ENCODE results near the gene NIT1. TPM values are rescaled to one million over a fixed set of nuclear protein-coding genes. Genes with fewer than 3 reads are reported as not detected.

NIT1 gene
- total RNA-seq, 3 donors from 2014 or later: 36.3 to 44.5 (median 37.0) TPM

DNA sequence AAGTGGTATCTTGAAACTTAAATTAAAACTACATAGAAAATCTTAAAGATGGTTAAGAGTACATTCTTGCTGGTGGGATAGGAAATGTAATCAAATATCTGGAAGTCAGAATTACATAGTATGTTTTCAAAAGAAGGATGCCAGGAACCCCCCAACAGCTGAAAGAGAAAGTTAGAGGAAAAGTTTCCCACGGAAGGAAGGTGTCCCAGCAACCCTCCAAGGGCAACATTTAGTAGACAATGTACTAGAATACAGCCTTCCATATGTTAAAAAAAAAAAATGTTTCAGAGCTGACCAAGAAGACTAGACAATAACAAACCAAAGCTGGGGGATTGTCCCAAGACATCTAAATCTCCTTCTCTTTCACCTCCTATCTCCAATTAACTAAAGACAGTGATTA lies 12.4 kb downstream of the NIT1 start:
- Histone ChIP-seq H3K27me3 (no peaks in the 10 kb centered on the region), H3K4me3 (peak overlapping the region in 1 of 3 donors; percentile 4), H3K27ac (no peak overlapping the region)

DNA sequence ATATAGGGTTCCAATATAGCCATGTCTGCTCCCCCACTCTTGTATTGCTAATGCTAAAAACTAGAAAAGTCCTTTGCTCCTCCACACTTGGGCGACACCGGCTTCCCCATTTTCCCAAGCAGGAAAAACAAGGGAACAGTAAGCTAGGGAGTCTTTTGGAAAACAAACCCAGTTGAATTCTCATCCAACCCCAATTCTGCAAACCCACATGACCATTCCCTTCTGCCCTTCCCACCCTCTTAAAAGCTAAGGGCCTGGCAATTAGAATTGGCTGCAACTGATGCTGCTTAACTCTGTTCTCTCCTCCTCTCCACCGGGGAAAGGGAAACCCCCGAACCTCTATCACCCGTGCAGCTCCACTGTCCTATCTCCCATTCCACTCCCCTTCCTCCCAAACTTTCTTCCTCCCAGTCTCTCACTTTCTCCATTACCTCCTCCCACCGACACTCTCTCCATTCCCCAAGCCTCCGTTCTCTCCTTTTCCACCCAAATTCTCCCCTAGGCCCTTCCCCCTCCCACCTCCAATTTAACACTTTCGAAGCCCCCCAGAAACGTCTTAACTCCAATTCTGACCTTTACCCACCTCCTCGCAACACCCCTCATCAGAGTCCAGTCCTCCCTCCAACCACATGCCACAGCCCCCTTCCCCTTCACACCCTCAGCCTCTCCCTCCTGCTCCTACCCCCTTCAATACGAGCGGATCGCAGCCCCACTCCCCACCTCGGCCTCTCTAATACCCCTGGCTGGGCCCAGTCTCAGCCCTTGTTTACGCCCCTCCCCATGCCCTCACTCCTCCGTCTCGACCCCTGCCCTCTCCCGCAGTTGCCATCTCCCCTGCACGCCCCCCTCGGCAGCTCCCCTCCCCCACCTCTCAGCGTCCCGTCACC lies 13.9 kb downstream of the NIT1 start:
- Histone ChIP-seq H3K27ac (peak overlapping the region; percentile 96), H3K36me3 (no peaks in the 10 kb centered on the region), H3K27me3 (no peaks in the 10 kb centered on the region), H3K4me1 (peaks cover 0 to 15% of the 10 kb centered on the region in 2 donors), H3K9me3 (no peaks in the 10 kb centered on the region), H3K4me3 (peak overlapping the region; percentile 82 to 84 (median 84))
- no peak for DNase-seq (ENCODE audit: low spot score in 2 of 2)
- no peak for TF ChIP-seq POLR2AphosphoS5 (IDR thresholded peaks at IDR 0.05)
- TF ChIP-seq POLR2A (IDR thresholded peaks at IDR 0.05): no peak
- TF ChIP-seq, protein P1, sequence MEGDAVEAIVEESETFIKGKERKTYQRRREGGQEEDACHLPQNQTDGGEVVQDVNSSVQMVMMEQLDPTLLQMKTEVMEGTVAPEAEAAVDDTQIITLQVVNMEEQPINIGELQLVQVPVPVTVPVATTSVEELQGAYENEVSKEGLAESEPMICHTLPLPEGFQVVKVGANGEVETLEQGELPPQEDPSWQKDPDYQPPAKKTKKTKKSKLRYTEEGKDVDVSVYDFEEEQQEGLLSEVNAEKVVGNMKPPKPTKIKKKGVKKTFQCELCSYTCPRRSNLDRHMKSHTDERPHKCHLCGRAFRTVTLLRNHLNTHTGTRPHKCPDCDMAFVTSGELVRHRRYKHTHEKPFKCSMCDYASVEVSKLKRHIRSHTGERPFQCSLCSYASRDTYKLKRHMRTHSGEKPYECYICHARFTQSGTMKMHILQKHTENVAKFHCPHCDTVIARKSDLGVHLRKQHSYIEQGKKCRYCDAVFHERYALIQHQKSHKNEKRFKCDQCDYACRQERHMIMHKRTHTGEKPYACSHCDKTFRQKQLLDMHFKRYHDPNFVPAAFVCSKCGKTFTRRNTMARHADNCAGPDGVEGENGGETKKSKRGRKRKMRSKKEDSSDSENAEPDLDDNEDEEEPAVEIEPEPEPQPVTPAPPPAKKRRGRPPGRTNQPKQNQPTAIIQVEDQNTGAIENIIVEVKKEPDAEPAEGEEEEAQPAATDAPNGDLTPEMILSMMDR (IDR thresholded peaks at IDR 0.05): no peak
- intact Hi-C loops (cut with DNase I; ENCODE audit: low total_unique reads): no loop called here

More for the DNA sequence above, 12.4 kb downstream of the NIT1 start:
- Histone ChIP-seq H3K36me3 (no peaks in the 10 kb centered on the region), H3K4me1 (peaks cover 0 to 15% of the 10 kb centered on the region in 2 donors), H3K9me3 (no peaks in the 10 kb centered on the region)
- intact Hi-C loops (cut with DNase I; ENCODE audit: low total_unique reads): no loop called here
- TF ChIP-seq POLR2A (IDR thresholded peaks at IDR 0.05) (no peak), POLR2AphosphoS5 (IDR thresholded peaks at IDR 0.05) (no peak)
- TF ChIP-seq, protein P1 (IDR thresholded peaks at IDR 0.05): no peak
- DNase-seq (ENCODE audit: low spot score in 2 of 2): no peak

DNA sequence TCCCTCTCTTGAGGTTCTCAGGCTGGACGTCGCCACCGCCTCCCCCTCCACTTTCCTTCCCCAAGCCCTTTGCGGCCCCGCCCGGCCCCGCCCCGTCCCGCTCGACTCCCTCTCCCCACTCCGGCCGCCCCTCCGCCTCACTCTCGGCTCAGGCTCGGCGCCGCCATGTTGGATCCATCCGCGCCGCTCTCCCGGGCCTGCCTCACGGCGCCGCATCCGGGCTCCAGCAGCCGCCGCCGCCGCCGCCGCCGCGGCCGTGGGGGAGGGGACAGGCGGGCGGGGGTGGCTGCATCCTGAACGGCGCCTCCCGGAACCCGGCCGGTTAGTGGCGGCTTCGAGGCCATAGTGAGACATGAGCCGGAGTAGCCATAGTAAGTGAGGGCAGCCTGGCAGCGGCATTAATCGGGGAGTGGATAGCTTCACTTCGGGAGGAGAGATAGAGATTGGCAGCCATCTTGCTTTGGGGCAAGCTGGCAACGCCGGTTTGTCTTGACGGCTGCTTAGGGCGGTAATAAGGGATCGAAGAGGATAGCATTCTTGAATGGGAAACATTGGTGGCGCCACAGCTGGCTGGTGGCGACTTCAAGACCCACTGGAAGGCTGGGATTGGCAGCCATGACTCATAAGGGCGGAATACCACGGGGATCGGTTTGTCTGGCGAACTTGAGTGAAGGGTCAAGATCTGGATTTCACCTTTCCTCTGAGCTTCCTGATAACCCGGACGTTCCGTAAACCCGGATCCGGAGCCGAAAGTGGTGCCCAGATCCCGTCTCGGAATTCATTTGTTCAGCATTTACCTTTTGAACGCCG lies 14.7 kb downstream of the NIT1 start, which contains the start of gene DEDD:
TSS of gene DEDD (minus strand) at position 258 of the 810 bp plus-strand sequence. CDS start 8,205 bp downstream, outside the sequence.
- Histone ChIP-seq H3K27me3 (no peaks in the 10 kb centered on the region), H3K4me1 (peaks cover 0 to 15% of the 10 kb centered on the region in 2 donors), H3K27ac (peak within 1 kb of the TSS; percentile 96), H3K4me3 (peak within 1 kb of the TSS; percentile 82 to 84 (median 84)), H3K9me3 (no peaks in the 10 kb centered on the region), H3K36me3 (no peaks in the 10 kb centered on the region)
- peak; percentile 92 to 96 for DNase-seq (ENCODE audit: low spot score in 2 of 2)
- intact Hi-C loops (cut with DNase I; ENCODE audit: low total_unique reads): no loop called here
- TF ChIP-seq, protein P1 (IDR thresholded peaks at IDR 0.05): no peak
- TF ChIP-seq POLR2AphosphoS5 (IDR thresholded peaks at IDR 0.05) (peak; percentile 76 to 88 (median 88)), POLR2A (IDR thresholded peaks at IDR 0.05) (peak; percentile 20)

DNA sequence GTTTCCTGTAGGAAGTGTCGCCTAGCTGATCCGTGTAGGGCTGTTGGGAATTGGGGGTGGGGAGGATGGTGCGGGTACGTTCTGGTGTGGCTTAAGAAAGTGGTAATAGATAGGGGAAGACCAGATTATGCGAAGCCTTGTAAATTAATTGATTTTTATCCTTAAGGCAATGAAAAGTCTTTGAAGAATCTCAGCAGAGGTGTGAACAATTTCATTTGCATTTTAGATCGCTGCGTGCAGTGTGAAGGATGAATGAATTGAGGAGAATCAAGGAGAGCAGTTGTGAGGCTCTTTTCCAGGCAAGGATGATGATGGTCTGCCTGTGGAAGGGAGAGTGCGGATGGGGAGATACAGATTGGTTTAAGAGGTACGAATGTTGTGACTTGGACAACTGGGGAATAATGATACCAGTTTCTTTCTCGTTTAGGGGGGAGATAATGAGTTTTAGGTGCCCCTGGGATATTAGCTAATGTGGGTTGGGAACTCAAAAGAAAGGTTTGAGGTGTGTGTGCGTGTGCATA lies 15.4 kb downstream of the NIT1 start:
- peak overlapping the region; percentile 96 for H3K27ac ChIP-seq
- peaks cover 0 to 15% of the 10 kb centered on the region in 2 donors for H3K4me1 ChIP-seq
- H3K9me3 ChIP-seq: no peaks in the 10 kb centered on the region
- no peaks in the 10 kb centered on the region for H3K27me3 ChIP-seq
- H3K36me3 ChIP-seq: no peaks in the 10 kb centered on the region
- TF ChIP-seq, protein P1 (IDR thresholded peaks at IDR 0.05): no peak
- TF ChIP-seq POLR2A (IDR thresholded peaks at IDR 0.05) (no peak), POLR2AphosphoS5 (IDR thresholded peaks at IDR 0.05) (no peak)
- H3K4me3 ChIP-seq: peak overlapping the region; percentile 82 to 84 (median 84)
- intact Hi-C loops (cut with DNase I; ENCODE audit: low total_unique reads): no loop called here
- DNase-seq (ENCODE audit: low spot score in 2 of 2): no peak

Measured in breast epithelium (tissue), 4 donors.